HCEC 1CT (cell line): ENCODE results near the gene DUSP15.
"Not testable (repeated sequence)": the region's sequence is repeated elsewhere in the genome, so short reads cannot be mapped to it uniquely, and the experiment has no call there.

Source experiments
- DNase-seq: peaks from one replicate; pipeline ENCODE4 v3.0.0-alpha.2; 2017

DUSP15 gene, protein sequence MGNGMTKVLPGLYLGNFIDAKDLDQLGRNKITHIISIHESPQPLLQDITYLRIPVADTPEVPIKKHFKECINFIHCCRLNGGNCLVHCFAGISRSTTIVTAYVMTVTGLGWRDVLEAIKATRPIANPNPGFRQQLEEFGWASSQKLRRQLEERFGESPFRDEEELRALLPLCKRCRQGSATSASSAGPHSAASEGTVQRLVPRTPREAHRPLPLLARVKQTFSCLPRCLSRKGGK

DNA sequence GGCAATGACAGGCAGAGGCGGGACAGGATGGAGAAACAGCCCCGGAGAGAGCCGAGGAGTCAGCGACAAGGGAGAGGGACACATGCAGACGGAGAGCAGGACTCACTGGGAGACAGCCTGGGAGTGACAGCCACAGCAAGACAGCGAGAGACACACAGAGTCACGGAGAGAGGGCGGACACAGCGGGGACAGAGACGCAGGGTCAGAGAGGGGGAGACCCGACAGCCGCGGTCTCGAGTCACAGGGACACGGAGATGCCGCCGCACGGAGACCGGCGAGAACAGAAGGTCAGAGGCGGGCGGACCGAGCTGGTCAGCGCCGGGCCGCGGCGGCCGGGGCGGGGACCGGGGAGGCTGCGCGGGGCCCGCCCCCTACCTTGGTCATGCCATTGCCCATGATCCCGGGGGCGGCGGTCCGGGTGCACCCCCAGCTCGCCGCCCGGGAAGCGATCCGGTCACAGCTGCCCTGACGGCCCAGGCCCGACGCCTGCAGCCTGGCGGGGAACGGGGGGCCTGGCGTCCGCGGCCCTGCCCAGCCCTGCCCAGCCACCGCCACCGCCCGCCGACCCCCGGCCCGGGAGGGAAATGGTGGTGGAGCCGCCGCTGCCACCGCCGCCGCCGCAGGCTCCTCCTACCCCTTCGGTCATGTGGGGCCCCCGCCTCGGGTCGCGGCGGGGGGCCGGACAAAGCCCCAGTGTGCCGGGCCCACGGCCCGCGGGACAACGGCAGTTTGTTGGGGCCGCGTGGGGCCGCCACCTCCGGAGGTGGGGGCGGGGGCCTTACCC lies at the start of gene DUSP15, which contains the start of gene TTLL9:
Gene DUSP15 (minus strand): TSS at position 586 of the 784 bp plus-strand sequence. CDS start 190 bp downstream, at position 396.
Gene TTLL9 (plus strand): TSS at position 693 of the 784 bp plus-strand sequence. CDS start 493 bp downstream, outside the sequence.
- DNase-seq = no peak

DNA sequence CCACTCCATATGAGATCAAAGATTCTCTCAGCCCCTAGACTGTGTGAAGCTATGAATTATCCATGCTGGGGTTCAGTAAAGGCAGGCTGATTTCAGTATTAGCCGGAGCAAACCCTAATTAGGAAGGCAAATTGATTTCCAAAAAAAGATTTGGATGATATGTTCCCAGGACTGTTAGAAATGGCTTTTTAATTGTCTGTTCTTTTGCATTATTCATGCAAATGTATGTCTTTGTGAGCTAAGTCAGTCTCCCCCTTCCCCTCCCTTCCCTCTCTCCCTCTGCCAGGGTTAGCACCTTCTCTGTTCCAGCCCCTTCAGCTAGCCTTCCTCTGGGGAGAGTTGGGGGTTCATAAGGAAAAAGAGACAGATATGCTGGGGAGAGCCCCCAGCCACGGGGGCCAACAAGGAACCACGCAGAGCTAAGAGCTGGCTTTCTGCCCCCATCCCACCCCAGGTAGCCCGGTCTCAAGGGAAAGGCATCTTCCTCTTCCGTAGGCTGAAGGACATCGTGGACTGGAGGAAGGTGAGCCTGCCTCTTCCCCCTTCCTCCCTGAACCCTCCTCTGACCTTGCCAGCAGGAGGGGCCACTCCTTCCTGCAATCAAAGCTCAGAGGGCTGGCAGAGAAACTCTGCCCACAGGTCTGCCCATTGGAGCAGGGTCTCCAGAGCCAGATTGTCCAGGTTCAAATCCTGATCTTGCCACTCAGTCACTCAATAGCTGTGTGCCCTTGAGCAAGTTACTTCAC lies 49.3 kb upstream of the DUSP15 start:
- DNase-seq = no peak

DNA sequence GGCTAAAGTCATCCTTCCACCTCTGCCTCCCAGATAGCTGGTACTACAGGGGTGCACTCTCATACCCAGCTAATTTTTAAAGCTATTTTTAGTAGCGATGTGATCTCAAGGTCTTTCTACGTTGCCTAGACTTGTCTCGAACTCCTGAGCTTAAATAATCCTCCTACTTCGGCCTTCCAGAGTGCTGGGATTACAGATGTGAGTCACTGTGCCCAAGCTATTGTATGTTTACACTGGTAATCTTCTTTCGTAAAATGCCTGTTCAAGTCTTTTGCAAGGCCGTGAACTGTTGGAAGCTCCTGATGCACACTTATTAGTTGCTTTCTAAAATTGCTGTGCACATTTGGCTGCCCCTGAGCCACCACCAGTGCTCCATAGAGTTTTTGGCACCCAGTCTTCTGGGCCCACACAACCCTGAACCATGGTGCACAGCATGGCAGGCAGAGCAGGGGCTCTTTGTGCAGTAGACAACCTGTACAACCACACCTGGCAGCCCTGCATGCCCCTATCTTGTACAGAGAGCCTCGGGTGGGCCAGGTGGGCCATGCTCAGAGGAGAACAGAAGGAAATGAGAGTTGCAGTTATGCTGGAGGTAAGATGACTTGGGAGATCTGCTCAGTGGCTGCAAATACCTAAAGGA lies 48.3 kb upstream of the DUSP15 start:
- DNase-seq = peak; percentile 29

DNA sequence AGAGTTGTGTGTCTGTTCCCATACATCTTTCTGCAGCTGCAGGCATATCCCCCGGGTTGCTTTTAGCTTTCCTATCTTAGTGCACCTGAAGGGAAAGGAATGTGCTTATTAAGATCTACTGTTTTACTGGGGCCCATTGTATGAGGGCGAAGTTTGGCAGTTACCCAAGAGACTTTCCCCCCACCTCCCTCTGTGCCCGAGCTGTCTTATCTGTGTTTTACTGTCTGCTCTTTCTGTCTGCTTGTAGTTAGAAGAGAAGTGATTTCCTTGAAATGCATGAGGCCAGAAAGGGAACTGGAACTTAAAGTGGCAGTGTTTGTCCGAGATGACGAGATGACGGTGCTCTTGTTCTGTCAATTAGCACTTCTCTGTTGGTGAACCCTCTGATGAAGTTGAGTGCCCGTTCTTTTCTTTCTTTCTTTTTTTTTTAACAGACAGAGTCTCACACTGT lies 47.7 kb upstream of the DUSP15 start:
- not testable (repeated sequence) for DNase-seq

DNA sequence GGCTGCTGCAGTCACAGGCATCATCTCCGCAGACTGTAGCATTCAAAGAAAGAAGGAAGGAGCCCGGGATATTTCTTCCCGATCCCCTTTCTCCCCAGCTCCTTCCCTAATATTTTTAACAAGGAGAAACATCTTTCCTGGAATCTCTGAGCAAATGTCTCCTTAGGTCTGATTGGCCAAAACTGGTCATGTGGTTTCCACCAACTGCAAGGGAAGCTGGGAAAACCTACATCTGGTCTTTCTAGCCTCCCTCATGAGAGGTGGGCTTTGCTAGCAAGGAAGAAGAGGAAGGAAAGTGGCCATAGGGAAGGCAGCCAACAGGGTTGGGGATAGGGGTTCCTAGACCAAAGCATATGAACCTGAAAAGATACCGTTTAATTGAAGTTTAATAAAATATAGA lies 46.4 kb upstream of the DUSP15 start:
- no peak for DNase-seq

DNA sequence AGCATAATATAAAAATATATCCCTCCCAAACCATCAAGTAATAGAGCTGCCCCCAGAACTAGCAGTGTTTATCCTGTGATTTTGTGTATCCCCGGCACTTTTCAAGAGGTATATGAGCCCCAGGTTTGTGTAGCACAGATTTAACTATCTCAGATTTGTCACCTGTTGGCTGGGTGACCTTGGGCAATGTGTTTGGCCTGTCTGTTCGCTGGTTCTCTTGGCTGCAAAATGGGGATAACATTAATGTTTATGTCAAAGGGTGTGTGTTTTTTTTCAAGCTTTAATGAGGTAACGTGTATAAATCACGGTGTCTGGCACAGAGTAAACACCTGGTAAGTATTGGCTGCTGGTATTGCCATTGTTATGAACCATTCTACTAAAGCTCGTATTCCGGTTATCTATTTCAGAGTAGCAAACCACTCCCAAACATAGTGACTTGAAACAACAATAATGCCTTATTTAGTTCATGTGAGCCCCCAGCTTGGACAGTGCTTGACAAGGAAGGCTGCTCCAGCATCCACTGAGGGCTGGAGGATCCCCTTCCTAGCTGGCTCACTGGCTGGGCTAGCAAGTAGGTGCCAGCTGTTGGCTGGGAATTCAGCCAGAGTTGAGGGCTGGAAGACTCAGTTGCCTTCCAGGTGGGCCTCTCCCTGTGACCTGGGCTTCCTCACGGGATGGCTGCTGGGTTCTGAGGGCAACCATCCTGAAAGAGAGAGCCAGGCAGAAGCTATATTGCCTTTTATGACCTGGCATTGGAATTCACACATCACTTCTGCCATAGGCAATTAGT lies 45.4 kb upstream of the DUSP15 start:
- no peak for DNase-seq

DNA sequence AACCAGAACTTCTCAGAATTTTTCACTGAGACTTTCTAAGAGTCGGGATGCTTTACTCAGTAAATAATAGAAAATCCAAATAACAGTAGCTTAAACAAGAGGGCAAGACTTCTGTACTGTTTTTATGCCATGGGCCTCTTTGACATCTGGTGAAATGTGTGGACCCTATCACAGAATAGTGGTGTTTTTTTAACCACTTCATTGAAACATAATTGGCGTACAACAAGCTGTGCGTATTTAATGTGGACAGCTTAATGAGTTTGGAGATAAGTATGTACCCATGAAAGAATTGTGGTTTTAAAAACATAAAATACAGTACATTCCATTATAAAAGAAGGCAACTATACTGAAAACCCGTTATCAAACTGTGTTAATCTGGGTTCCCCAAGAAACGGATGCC lies 43.8 kb upstream of the DUSP15 start:
- no peak for DNase-seq

DNA sequence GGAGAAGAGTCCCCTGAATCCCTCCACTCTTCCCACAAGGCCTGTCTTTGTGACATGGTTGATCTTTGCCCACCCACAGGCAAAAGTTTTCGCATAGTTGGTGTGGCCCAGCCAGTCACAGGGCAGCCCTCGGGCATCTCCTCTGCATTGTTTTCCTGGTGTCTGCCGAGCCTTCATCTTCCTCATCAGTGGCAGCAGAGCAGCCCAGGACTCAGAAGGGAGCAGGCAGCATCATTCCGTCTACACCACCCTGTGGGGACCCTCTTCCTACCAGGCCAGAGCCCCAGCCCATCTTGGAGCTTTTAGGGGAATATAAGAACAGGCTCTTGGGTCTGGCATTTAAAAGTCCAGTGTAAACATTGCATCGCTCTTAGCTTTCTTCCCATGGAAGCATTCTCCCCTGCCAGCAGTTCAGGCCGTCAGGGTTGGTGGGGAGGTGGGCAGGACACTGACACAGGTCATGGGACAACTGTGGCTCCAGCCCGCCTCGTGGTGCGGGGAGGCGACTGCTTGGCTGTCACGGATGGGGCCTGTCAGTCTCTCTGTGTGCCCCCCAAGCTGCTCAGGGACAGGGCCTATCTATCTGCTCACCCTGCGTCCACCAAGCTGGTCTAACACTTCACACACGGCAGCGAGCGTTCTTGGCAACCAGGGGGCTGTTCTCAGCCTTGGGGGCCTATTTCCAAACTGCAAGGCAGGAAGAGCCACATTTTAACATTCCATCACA lies 43.3 kb upstream of the DUSP15 start:
- no peak for DNase-seq

DNA sequence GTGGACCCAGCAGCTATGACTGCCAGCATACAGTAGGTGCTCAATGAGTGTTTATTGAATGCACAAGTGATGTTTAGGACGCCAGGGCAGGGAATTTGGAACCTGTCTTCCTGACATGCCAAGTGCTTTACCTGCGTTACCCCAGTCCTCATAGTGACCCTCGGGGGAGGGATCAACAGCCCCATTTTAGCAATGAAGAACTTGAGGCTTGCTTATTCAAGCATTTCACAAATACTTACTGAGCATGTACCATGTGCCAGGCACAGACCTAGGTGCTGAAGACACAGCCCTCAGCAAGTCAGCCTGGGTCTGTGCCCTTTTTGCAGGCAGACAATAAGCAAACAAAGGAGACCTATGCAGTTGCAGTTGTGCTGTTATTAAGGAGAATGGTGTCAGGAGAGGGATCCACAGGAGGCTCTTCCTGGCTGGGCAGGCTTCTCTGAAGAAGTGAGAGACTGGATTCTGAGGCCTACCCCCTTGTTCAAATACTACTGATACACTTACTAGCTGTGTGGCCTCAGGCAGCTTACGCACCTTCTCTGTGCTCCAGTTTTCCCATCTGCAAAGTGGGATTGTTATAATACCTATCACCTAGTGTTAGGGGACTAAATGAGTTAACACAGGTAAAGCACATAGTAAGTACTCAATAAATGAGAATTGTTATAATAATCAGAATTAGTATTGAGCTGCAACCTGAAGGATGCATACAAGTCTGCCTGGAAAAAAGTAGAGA lies 39.9 kb upstream of the DUSP15 start:
- DNase-seq = no peak

DNA sequence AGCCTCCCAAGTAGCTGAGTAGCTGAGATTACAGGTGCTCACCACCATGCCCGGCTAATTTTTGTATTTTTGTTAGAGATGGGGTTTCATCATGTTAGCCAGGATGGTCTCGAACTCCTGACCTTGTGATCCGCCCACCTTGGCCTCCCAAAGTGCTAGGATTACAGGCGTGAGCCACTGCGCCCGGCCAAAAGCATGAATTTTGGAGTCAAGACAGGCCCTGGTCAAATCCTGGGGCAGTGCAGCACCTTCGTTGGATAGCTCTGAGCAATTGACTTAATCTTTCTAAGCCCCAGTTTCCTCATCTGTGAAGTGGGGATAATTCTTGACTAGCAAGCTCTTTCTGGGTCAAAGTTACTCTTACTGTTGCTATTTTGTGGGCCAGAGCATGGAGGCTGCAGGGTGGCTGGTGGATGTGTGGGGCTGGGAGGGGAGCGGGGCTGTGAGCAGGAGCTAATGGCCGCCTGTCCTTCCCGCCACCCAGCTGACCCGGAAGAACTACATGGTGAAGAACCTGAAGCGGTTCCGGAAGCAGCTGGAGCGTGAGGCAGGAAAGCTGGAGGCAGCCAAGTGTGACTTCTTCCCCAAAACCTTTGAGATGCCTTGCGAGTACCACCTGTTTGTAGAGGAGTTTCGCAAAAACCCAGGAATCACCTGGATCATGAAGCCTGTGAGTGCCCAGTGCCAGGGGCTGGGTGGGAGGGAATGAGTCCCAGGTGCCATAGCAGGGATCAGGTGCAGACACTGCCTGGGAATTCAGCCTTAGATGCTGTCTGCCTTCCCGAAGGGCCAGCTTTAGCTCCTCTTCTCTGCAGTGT lies 39.1 kb upstream of the DUSP15 start:
- no peak for DNase-seq

DNA sequence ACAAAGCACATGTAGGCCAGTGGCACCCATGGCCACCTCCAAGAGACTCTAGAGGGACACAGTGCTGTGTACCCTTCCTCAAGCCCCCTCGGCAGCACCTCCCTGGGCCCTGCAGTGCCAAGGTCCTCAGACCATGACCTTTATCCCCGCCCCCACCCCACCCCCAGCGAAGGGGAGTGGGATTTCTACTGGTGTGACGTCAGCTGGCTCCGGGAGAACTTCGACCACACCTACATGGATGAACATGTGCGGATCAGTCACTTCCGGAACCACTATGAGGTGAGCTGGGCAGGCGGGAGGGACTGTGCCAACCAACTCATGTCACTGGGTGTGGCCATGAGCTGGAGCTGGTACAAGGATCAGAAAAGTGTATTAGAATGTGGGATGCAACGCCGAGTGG lies 38.1 kb upstream of the DUSP15 start:
- no peak for DNase-seq

DNA sequence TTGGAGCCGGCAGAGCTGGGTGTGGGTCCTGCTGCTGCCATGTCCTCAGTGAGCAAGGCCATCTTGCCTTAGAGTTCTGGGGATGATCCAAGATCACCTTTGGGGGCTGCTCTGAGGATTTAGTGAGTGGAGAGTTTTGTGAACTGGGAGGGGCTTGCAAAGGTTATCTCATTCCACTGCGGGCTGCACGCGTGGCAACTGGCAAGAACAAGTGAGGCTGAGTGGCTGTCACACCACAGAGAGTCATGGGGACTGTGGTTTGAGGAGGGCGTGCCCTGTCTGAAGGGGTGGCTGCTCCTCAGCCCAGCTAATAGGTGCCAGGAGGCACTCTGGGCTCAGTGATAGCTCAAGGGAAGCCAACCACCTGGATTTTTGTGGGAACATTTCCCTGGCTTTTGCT lies 37.7 kb upstream of the DUSP15 start:
- no peak for DNase-seq

DNA sequence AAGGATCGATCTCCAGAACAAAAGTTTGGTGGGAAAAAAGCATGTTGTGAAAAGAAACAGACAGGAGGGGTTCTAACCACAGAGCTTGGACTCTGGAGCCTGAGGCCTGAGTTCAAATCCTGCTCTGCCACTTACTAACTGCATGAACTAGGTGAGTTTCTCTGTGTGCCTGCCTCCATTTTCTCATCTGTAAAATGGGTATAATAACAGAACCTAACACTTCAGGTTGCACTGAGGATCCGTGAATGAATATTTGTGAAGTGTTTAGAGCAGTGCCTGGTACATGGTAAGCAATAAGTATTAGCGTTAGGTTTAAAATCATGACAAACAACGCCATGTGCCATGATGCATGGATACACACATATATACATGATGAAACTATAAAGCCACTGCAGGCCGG lies 36.7 kb upstream of the DUSP15 start:
- no peak for DNase-seq

DNA sequence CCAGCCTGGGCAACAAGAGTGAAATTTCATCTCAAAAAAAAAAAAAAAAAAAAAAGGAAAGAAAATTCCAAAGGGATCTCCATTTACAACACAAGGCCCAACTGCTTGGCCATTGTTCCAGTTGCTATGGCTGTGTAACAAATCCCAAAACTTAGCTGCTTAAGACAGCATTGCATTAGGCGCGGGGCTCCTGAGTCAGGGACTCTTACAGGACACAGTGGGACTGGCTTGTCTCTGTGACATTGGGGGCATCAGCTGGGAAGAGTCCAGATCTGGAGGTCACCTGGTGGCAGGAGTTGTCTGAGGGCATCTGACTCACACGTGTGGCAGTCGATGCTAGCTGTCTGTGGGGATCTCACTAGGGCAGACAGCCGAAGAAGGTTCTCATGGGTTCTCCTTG lies 35.7 kb upstream of the DUSP15 start:
- DNase-seq = no peak

DNA sequence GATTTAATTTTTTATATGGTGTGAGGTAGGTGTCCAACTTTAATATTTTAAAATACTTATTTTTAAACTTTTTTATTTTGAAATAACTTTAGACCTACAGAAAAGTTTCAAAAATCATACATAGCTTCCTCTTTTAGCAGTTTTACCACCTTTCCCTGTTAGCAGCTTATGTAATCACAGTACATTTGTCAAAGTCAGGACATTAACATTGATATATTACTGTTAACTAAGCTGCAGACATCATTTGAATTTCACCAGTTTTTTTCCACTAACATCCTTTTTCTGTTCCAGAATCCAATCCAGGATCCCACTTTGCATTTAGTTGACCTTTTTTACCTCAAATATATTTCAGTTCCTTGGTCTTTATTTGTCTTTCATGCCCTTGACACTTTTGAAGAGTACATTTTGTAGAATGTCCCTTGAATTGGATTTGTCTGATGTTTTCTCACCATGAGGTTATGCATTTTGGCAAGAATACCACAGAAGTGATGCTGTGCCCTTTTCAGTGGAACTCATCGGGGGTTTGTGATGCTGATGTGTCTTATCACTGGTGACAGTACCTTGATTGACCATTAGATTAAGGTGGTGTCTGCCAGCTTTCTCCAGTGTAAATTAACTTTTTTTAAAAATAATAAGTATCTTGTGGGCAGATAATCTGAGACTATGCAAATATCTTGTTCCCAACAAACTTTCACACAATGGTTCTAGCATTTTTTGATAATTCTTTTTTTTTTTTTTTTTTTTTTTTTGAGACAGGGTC lies 33.5 kb upstream of the DUSP15 start:
- DNase-seq = no peak

DNA sequence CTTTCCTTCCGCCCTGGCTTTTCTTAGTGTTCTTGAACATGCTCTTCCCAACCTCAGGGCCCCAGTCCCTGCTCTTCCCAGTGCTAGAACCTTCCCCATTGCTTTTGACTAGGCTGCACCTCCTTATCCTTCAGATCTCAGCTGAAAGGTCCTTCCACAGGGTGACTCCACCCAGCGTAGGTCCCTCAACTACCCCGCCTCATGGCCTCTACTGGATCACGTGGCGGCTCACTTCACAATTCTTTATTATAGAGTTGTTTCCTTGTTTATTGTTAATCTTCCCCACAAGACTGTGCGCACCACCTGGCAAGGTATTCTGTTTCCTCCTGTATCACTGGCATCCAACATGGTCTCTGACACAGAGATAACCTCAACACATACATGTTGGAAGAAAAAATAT lies 31.3 kb upstream of the DUSP15 start:
- no peak for DNase-seq

DNA sequence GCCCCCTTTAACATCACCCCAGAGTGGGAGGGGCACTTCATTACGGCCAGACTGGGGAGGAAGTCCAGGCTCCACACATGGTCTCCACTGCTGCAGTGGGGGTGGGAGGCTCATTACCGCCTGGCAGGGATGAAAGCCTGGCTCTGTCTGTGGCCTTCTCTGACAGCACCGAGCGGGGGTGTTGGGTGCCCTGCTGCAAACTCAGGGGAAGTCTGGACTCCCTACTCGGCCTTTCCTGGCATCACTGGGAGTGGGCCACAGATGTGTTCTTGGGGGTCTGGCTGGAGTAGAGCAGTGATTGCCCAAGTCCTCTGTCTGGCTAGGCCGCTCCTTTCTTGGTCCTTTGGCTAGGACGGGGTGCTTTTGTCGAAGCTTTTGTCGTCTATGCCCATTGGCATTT lies 27.2 kb upstream of the DUSP15 start:
- no peak for DNase-seq

DNA sequence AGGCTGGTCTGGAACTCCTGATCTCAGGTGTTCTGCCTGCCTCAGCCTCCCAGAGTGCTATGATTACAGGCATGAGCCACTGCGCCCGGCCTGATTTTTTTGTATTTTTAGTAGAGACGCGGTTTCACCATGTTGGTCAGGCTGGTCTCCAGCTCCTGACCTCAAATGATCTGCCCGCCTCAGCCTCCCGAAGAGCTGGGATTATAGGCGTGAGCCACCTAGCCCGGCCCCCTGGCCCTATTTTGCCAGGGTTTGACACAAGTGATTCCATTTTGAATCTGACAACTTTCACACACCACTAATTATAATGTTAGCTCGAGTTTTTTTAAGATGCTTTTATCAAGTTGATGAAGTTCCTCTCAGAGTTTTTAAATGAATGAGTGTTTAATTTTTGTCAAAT lies 25.7 kb upstream of the DUSP15 start:
- no peak for DNase-seq
